C4-2B (cell line): ENCODE results near the gene SPG11.

Experiments
- H3K27ac ChIP-seq: fragments of 450-650 bp; 2 replicates; pipeline ENCODE4 v1.5.1; 2017
- ZFX ChIP-seq: fragments of 450-650 bp; IDR thresholded peaks from 2 replicates; pipeline ENCODE4 v1.6.1; 2017
- TF ChIP-seq, protein P1 (sequence below): fragments of 450-650 bp; conservative IDR thresholded peaks from 2 replicates; pipeline ENCODE4 v1.5.1; 2017; ENCODE audit warnings: mild to moderate bottlenecking

The SPG11 gene

GRCh38 chr15:44530653-44531052 lies 132.8 kb downstream of the SPG11 start:
- TF ChIP-seq, protein P1, sequence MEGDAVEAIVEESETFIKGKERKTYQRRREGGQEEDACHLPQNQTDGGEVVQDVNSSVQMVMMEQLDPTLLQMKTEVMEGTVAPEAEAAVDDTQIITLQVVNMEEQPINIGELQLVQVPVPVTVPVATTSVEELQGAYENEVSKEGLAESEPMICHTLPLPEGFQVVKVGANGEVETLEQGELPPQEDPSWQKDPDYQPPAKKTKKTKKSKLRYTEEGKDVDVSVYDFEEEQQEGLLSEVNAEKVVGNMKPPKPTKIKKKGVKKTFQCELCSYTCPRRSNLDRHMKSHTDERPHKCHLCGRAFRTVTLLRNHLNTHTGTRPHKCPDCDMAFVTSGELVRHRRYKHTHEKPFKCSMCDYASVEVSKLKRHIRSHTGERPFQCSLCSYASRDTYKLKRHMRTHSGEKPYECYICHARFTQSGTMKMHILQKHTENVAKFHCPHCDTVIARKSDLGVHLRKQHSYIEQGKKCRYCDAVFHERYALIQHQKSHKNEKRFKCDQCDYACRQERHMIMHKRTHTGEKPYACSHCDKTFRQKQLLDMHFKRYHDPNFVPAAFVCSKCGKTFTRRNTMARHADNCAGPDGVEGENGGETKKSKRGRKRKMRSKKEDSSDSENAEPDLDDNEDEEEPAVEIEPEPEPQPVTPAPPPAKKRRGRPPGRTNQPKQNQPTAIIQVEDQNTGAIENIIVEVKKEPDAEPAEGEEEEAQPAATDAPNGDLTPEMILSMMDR: no peak
- no peak for TF ChIP-seq ZFX

DNA sequence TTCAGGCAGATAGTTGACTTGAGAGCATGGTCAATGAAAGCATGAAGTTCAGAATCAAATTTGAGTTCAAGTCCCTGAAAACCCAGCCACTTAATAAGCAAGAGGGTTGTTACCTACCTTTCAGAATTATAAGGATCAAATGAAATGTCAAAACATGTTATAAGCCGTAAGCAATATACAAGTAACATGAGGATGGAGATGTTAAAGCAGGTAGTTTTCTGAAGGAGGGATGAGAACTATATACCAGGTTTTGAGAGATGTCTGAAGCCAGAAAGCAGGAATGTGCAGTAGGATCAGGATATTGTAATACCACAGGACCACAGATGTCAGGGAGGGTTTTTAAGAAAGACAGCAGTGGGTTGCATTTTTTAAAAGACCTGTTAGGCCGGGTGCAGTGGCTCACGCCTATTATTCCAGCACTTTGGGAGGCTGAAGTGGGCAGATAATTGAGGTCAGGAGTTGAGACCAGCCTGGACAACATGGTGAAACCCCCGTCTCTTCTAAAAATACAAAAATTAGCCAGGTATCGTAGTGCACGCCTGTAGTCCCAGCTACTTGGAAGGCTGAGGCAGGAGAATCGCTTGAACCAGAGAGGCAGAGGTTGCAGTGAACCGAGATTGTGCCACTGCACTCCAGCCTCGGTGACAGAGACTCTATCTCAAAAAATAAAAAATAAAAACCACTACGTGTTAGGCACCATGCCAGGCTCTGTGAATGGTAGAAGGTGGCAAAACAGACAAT lies 133.4 kb downstream of the SPG11 start:
- no peak overlapping the region for H3K27ac ChIP-seq
- TF ChIP-seq, protein P1: no peak
- no peak for TF ChIP-seq ZFX

More at GRCh38 chr15:44530653-44531052, 132.8 kb downstream of the SPG11 start:
- H3K27ac ChIP-seq: no peak overlapping the region

DNA sequence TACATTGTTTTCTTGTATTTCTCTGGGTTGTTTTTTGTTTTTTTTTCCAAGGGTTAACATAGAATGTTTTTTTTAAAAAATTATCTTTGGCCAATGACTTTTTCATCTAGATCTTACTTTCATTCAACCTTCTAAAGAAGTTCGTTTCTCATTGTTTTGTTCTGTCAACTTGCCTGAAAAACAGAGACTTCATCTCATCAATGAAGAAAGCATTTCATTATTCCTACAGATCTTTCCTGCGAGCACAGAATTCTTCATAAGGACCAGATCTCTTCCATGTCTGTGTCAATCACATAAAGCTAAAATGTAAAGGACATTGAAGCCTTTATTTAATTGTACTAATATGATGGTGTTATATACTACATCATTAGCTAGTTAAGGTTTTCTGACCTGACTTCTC lies 136.2 kb downstream of the SPG11 start:
- H3K27ac ChIP-seq: no peak overlapping the region
- no peak for TF ChIP-seq ZFX
- TF ChIP-seq, protein P1: no peak

GRCh38 chr15:44525018-44525417 lies 138.4 kb downstream of the SPG11 start:
- no peak overlapping the region for H3K27ac ChIP-seq
- TF ChIP-seq ZFX: no peak
- TF ChIP-seq, protein P1: no peak

DNA sequence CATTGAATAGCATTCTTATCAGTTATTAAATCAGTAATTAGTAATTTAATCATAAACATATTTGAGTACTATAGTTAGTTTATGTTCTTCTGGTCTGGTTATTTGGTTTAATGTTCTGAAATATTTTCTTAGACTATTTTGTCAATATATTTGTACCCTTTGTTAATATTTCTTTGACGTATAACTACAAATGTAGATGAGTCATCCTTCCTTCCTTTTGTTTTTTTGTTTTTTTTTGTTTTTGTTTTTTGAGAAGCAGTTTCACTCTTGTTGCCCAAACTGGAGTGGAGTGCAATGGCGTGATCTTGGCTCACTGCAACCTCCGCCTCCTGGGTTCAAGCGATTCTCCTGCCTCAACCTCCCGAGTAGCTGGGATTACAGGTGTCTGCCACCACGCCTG lies 143.9 kb downstream of the SPG11 start:
- TF ChIP-seq, protein P1: no peak
- TF ChIP-seq ZFX: no peak
- no peak overlapping the region for H3K27ac ChIP-seq

GRCh38 chr15:44516436-44516835 lies 147.0 kb downstream of the SPG11 start:
- no peak overlapping the region for H3K27ac ChIP-seq
- TF ChIP-seq ZFX: no peak
- TF ChIP-seq, protein P1: no peak
